ENCODE data around the gene EIF2S3B.

Gene EIF2S3B

GRCh38 chr12:10554228-10554755 lies 48.6 kb downstream of the EIF2S3B start:
- no peak for DNase-seq (ENCODE audit: low read depth in 2 of 2)

DNA sequence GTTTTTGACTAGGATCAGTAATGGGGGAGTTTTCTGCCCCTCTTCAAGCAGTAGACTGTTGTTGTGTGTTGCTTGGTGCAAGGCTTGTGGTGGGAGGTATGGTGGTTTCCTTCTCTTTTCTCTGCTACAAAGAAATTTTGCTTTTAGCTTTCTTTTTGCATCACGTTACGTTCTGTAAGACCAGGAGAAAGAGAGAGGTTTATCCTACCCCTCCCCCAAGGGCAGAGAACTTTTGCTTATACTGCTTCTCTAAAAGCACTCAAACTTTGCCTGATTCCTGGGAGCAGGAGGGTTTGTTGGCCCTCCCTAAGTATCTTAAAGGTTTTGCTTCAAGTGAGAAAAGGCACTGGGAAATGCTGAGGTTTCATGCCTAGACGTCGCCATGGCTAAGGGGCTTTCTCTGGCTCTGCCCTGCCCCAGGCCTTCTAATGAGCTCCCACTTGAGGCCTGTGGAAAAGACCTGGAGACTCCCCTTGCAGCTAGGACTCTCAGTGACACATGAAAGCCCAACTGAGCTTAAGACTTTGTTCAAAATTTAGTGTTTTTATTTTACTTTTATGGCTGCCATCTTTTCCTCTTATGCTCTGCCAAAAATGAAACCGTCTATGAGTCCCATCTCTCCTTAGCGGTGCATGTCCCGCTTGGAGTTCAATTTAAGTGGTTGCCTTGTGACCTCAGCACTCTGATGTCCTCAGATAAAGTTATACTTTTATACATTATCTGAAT lies 49.2 kb downstream of the EIF2S3B start:
- DNase-seq (ENCODE audit: low read depth in 2 of 2), result no peak

DNA sequence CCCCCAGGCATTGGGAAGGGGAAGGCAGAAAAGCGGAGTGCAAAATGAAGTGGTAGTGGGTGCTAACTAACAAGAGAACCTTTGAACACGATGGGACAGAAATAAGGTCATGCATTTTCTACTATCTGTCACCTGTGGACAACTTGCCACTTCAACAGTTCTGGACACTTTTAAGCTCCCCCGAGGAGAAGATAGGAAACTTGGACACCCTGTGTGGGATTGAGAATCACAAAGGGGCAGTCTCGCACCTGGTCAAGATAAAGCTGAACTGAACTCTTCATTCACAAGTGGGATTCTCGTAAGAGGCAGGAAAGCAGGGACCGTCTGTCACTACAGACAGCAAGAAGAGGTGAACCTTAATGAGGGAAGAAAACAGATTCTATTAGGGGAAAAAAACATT lies 51.6 kb downstream of the EIF2S3B start:
- no peak for DNase-seq (ENCODE audit: low read depth in 2 of 2)

GRCh38 chr12:10557766-10558165 lies 52.1 kb downstream of the EIF2S3B start:
- no peak for DNase-seq (ENCODE audit: low read depth in 2 of 2)

Data from stimulated activated CD8-positive, alpha-beta memory T cell treated with anti-CD3 and anti-CD28 coated beads, Interleukin-15, amount 100 ng/mL, for 48 hours (primary cell).